GM10266 (cell line): ENCODE results near the gene RNF126.

Experiments
- DNase-seq: peaks from one replicate; pipeline ENCODE4 v3.0.0; 2012; ENCODE audit errors: extremely low spot score
- TF ChIP-seq, protein P1 (sequence below): IDR thresholded peaks from 2 replicates; pipeline ENCODE4 v1.5.1; 2012; ENCODE audit warnings: mild to moderate bottlenecking, low read depth; ENCODE audit not compliant: control insufficient read depth, insufficient read depth; ENCODE audit errors: missing control alignments

The RNF126 gene

DNA sequence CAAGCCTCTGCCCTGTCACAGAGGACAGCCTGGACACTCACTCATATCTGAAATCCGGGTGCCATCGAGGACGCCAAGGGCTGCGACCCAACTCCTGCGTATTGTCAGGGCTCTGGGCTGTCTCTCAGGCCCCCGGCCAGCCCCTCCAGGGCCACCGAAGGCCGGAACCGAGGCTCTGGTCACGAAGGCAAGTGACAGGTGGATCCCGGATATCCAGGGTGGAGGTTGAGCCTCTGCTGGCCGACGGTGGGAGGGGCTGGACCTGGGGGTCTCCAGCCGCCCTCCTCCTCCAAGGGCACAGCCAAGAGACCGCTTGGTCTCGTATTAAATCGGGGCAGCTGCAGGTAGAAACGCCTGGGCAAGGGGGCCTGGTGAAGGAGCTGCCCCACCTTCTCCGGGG is 5.4 kb downstream of the RNF126 start:
- no peak for DNase-seq

DNA sequence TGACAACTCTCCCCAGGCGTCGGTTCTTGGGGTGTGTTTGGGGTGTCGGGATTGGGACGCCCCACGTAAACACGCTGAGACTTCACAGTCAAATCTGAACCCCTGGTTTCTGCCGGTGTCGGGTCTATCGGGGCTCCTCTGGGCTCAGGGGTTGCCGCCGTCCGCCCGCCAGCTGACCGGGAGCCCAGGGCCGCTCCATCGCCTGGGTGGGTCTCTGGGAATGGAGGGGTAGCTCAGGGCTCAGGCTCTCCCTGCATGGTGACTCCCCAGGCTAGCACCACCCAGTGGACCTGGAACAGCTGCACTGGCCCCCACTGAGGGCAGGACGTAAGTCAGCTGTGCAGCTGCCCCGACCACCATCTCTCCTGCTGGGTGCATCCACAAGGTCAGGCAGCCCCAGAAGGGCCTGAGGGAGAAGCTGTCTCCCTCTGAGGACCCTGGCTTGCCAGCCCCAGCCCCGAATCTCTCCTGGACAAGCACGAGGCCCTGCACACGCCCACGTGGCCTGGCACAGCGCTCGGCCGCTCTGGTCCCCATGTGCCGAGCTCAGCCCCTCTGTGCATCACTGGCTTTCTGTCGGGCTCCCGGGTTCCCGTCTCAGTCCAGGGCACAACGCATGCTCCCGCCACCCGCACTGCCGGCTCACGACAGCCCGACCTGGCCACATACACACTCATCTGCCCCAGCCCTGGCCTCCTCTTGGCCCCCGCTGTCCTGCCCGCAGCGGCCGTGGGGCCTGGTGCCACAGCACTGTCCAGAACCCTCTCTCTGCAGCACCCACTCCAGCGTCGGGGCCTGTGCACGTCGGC is 6.1 kb downstream of the RNF126 start:
- DNase-seq, result no peak
- TF ChIP-seq, protein P1, sequence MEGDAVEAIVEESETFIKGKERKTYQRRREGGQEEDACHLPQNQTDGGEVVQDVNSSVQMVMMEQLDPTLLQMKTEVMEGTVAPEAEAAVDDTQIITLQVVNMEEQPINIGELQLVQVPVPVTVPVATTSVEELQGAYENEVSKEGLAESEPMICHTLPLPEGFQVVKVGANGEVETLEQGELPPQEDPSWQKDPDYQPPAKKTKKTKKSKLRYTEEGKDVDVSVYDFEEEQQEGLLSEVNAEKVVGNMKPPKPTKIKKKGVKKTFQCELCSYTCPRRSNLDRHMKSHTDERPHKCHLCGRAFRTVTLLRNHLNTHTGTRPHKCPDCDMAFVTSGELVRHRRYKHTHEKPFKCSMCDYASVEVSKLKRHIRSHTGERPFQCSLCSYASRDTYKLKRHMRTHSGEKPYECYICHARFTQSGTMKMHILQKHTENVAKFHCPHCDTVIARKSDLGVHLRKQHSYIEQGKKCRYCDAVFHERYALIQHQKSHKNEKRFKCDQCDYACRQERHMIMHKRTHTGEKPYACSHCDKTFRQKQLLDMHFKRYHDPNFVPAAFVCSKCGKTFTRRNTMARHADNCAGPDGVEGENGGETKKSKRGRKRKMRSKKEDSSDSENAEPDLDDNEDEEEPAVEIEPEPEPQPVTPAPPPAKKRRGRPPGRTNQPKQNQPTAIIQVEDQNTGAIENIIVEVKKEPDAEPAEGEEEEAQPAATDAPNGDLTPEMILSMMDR, result no peak

More for the DNA sequence above, 5.4 kb downstream of the RNF126 start:
- TF ChIP-seq, protein P1, result no peak

DNA sequence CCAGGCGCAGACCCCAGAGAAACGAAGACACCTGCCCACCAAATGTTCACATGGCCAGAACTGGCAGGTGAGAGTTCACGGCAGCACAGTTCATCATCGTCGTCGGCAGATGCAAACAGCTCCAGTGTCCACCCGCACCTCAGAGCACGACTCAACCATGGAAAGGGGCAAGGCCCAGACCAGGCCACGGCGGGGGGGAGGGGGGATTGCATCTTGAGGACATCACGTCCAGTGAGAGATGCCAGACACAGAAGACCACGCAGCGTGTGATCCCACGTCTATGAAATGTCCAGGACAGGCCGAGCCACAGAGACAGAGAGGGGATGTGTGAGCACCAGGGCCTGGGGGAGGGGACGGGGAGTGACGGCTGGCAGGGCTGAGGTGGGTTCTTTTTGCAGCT is 7.3 kb downstream of the RNF126 start:
- TF ChIP-seq, protein P1, result no peak
- DNase-seq, result no peak

DNA sequence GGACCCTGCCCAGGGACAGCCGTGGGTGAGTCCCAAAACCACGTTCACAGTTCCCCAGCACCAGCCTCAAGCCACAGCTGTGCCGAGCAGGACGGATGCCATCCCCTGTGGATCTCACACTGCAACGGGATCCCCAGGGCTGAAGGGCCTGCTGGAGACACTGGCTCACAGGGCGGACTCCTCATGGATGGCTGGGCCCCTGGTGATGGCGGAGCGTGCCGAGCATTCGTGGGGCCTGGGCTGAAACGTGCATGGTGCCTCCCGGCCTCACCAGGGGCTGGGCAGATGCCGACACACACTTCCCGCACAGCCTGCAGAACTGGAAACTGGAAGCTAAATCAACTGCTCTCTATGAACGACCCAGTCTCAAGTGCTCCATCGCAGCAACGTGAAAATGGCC is 9.6 kb downstream of the RNF126 start:
- no peak for DNase-seq
- TF ChIP-seq, protein P1, result no peak

DNA sequence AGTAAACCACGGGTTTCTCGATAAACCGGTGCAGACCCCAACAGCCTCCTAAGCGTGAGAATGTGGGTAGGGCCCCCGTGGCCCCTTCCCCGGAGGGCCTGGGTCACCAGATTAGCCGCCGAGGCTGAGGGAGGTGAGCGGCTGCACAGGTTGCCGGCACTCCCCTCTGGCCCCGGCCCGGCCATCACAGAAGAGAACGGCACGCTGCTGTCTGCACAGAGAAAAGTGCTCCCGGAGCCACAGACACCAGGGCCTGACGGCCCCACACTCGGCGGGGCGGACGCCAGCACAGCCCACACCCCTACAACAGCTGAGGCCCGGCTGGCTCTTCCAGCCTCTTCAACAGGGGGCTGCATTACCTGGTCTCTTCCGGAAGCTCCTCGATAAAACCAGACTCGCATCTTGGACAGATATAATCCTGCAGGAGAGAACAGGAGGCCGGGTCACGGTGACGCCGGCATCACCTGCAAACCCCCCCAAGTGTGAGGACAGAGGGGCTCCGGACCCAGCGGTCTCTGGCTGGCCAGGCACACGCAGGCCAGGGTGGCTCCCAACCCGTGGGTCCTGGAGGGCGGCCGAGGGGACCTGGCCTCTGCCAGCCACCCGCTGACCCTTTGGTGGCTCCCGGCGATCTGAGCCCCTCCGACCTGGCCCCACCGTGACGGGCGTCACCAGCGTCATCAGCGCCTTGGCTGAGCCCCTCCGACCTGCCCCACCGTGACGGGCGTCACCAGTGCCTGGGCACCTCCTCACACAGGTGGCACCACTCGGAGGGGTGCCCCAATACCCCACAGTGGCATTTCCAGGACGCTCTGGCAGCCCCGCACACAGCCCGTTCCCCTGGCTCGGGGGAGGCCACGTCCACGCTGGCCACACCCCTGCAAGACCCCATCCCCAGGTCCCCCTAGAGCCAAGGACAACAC is 10.3 kb downstream of the RNF126 start:
- DNase-seq, result no peak
- TF ChIP-seq, protein P1, result no peak

DNA sequence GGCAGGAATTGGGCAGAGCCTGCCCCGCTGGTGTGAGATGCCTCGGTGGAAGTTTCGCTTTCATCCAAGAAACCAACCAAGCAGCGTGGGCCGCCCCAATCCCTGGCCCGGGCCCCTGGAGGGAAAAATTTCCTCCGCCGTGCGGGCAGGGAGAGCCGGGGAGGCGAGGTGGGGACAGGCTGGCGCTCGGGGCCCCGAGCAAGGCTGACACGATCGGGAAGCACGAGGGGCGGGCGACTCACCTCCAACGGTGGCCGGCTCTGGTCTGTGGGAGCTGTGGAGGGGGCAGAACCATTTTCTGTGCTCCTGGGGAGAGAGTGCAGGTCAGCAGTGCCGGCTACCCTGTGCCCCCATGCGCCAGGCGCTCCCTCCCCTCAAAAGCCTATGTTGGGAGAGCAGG is 11.0 kb downstream of the RNF126 start:
- TF ChIP-seq, protein P1, result no peak
- no peak for DNase-seq

DNA sequence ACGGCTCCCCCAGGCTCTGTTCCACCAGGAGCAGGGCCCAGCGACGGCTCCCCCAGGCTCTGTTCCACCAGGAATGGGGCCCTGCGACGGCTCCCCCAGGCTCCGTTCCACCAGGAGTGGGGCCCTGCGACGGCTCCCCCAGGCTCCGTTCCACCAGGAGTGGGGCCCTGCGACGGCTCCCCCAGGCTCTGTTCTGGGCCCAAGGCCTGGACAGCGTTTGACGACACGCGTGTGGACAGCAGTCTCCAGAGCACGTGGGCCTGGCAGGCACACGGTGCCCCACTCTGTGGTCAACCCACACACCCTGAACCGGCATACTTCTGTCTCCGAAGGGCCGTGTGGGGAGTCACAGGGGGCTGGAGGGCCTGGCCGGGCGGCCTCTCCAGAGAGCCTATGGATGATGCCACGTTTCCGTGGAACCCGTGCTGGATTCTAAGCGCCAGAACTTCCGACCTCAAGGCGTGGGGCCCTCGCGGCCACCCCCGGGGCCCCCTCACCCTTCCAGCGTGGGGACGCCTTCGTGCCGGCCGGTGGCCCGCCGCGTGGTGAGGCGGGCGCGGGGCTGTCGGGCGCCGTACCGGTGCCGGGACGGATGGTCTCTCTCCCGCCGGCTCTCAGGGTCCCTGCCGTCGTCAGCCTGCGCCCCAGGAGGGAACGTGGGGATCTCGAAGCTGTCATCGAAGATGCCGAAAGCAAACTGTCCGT is 11.7 kb downstream of the RNF126 start:
- TF ChIP-seq, protein P1, result no peak
- peak; percentile 29 for DNase-seq
